ENCODE data around the gene APOL6. TPM values are rescaled to one million over a fixed set of nuclear protein-coding genes. Genes with fewer than 3 reads are reported as not detected.

The APOL6 gene
- total and polyA plus RNA-seq, 10 of the 15 experiments (the other 5 are each of a cell fraction or from before 2014, with no cell fraction given), result 4.3 to 22.9 (median 9.3) TPM

DNA sequence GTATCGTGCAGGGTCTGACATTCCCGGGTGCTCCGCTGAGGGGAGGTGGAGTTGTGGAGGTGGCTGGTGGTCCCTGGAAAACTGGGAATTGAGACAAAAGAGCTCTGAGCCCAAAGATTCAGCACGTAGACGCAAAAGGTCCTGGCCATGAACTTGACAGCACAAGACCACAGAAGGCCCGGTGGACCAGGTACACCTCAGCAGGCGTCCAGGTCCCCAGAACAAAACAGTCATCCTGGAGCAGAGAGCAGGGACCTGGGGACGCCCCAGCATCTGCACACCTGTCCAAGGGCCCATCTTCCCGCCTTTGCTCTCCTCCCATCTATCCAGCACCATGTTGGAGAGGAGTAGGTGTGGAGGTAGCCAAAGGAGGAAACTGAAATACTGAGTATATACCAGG is 17.4 kb upstream of the APOL6 start:
- in situ Hi-C loops (cut with MboI), result no loop called here
- Histone ChIP-seq H3K36me3 (ENCODE audit: control insufficient read depth in 2 of 2, insufficient read depth in 2 of 2, low read length in 1 of 2) (no peaks in the 10 kb centered on the region), H3K9me3 (replicated peaks; ENCODE audit: control insufficient read depth, insufficient read depth, low read length) (peaks cover 1% of the 10 kb centered on the region; the same call in 1 of the 3 replicates), H3K27me3 (replicated peaks in 1 of 2; ENCODE audit: control insufficient read depth in 2 of 2, insufficient read depth in 2 of 2, low read length in 1 of 2) (no peaks in the 10 kb centered on the region), H3K4me3 (no peak overlapping the region), H3K79me2 (ENCODE audit: control insufficient read depth, insufficient read depth, low read length) (no peaks in the 10 kb centered on the region), H3K4me2 (ENCODE audit: control insufficient read depth, insufficient read depth) (no peak overlapping the region), H4K20me1 (ENCODE audit: control insufficient read depth, insufficient read depth) (no peaks in the 10 kb centered on the region), H3K27ac (ENCODE audit: control insufficient read depth, insufficient read depth) (no peak overlapping the region), H2AFZ (ENCODE audit: control insufficient read depth, low read depth, low read length) (no peak overlapping the region), H3K9ac (ENCODE audit: control insufficient read depth, insufficient read depth, low read length) (no peak overlapping the region), H3K4me1 (ENCODE audit: control insufficient read depth, insufficient read depth, low read length) (peaks cover 22% of the 10 kb centered on the region)
- WGBS (ENCODE audit: insufficient coverage, insufficient replicate concordance, low lambda C conversion rate, missing lambda C conversion rate), result 91% methylated on average over 9 of the region's 9 CpGs
- intact Hi-C loops (cut with micrococcal nuclease; ENCODE audit: unreplicated experiment), result loop anchor here (5.0 kb wide), 1 partner anchor 111 kb away; no protein-coding TSS in a partner anchor
- FAIRE-seq, result no peak
- DNase-seq (ENCODE audit: low read depth, low spot score), result no peak
- no TSS peak for BruUV-seq (replicated peaks)
- ChIA-PET RAD21 (ENCODE audit: unreplicated experiment) (interaction anchor here (0.5 to 5.7 kb wide), 5 partner anchors 15 to 280 kb away, joined by 3 to 30 read pairs (median 3); partner anchors contain the start of gene APOL6), SMC1A (ENCODE audit: uncharacterized antibody, unreplicated experiment) (interaction anchor here (0.8 to 2.8 kb wide), 8 partner anchors 17 to 533 kb away, joined by 3 to 8 read pairs (median 4); partner anchors contain the start of gene APOL6), CTCF (interaction anchor here (0.6 to 3.7 kb wide), 20 partner anchors 9 to 484 kb away, joined by 3 to 26 read pairs (median 4); partner anchors contain the start of gene APOL6), POLR2A (no interaction called here)
- ATAC-seq, result no peak
- TF ChIP-seq CREB1 (IDR thresholded peaks at IDR 0.05; ENCODE audit: low read depth), result no peak
- TF ChIP-seq, protein P1, sequence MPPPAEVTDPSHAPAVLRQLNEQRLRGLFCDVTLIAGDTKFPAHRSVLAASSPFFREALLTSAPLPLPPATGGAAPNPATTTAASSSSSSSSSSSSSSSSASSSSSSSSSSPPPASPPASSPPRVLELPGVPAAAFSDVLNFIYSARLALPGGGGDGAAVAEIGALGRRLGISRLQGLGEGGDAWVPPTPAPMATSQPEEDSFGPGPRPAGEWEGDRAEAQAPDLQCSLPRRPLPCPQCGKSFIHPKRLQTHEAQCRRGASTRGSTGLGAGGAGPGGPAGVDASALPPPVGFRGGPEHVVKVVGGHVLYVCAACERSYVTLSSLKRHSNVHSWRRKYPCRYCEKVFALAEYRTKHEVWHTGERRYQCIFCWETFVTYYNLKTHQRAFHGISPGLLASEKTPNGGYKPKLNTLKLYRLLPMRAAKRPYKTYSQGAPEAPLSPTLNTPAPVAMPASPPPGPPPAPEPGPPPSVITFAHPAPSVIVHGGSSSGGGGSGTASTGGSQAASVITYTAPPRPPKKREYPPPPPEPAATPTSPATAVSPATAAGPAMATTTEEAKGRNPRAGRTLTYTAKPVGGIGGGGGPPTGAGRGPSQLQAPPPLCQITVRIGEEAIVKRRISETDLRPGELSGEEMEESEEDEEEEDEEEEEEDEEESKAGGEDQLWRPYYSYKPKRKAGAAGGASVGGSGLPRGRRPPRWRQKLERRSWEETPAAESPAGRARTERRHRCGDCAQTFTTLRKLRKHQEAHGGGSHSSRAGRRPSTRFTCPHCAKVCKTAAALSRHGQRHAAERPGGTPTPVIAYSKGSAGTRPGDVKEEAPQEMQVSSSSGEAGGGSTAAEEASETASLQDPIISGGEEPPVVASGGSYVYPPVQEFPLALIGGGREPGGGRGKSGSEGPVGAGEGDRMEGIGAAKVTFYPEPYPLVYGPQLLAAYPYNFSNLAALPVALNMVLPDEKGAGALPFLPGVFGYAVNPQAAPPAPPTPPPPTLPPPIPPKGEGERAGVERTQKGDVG (CRISPR knock-in tag; IDR thresholded peaks at IDR 0.05), result no peak
- TF ChIP-seq SREBF2 (IDR thresholded peaks at IDR 0.05; ENCODE audit: low read length), result no peak
- no peak for TF ChIP-seq KLF5 (IDR thresholded peaks at IDR 0.05; ENCODE audit: partially characterized antibody)
- TF ChIP-seq, protein P2, sequence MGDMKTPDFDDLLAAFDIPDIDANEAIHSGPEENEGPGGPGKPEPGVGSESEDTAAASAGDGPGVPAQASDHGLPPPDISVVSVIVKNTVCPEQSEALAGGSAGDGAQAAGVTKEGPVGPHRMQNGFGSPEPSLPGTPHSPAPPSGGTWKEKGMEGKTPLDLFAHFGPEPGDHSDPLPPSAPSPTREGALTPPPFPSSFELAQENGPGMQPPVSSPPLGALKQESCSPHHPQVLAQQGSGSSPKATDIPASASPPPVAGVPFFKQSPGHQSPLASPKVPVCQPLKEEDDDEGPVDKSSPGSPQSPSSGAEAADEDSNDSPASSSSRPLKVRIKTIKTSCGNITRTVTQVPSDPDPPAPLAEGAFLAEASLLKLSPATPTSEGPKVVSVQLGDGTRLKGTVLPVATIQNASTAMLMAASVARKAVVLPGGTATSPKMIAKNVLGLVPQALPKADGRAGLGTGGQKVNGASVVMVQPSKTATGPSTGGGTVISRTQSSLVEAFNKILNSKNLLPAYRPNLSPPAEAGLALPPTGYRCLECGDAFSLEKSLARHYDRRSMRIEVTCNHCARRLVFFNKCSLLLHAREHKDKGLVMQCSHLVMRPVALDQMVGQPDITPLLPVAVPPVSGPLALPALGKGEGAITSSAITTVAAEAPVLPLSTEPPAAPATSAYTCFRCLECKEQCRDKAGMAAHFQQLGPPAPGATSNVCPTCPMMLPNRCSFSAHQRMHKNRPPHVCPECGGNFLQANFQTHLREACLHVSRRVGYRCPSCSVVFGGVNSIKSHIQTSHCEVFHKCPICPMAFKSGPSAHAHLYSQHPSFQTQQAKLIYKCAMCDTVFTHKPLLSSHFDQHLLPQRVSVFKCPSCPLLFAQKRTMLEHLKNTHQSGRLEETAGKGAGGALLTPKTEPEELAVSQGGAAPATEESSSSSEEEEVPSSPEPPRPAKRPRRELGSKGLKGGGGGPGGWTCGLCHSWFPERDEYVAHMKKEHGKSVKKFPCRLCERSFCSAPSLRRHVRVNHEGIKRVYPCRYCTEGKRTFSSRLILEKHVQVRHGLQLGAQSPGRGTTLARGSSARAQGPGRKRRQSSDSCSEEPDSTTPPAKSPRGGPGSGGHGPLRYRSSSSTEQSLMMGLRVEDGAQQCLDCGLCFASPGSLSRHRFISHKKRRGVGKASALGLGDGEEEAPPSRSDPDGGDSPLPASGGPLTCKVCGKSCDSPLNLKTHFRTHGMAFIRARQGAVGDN (IDR thresholded peaks at IDR 0.05), result no peak
- TF ChIP-seq EED (IDR thresholded peaks at IDR 0.05; ENCODE audit: low read depth), result no peak
- TF ChIP-seq HDAC2 (IDR thresholded peaks at IDR 0.05), result no peak
- TF ChIP-seq MYB (IDR thresholded peaks at IDR 0.05; ENCODE audit: borderline replicate concordance, low read depth, low read length), result no peak
- TF ChIP-seq ZZZ3 (IDR thresholded peaks at IDR 0.05; ENCODE audit: control insufficient read depth, insufficient read length, low read depth), result no peak
- TF ChIP-seq CBX5 (IDR thresholded peaks at IDR 0.05; ENCODE audit: low read depth), result no peak
- no peak for TF ChIP-seq PML (IDR thresholded peaks at IDR 0.05; ENCODE audit: low read length)
- no peak for TF ChIP-seq EGR1 (IDR thresholded peaks at IDR 0.05; ENCODE audit: borderline replicate concordance in 1 of 2, low read depth in 2 of 2, low read length in 2 of 2)
- no peak for TF ChIP-seq ETV6 (conservative IDR thresholded peaks at IDR 0.05 in 1 of 2, IDR thresholded peaks at IDR 0.05 in 1 of 2; ENCODE audit: borderline replicate concordance in 1 of 2, low read depth in 1 of 2)
- TF ChIP-seq CBFB (IDR thresholded peaks at IDR 0.05; ENCODE audit: low read depth), result no peak
- no peak for TF ChIP-seq FOXK2 (IDR thresholded peaks at IDR 0.05)
- TF ChIP-seq, protein P3, sequence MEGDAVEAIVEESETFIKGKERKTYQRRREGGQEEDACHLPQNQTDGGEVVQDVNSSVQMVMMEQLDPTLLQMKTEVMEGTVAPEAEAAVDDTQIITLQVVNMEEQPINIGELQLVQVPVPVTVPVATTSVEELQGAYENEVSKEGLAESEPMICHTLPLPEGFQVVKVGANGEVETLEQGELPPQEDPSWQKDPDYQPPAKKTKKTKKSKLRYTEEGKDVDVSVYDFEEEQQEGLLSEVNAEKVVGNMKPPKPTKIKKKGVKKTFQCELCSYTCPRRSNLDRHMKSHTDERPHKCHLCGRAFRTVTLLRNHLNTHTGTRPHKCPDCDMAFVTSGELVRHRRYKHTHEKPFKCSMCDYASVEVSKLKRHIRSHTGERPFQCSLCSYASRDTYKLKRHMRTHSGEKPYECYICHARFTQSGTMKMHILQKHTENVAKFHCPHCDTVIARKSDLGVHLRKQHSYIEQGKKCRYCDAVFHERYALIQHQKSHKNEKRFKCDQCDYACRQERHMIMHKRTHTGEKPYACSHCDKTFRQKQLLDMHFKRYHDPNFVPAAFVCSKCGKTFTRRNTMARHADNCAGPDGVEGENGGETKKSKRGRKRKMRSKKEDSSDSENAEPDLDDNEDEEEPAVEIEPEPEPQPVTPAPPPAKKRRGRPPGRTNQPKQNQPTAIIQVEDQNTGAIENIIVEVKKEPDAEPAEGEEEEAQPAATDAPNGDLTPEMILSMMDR (IDR thresholded peaks at IDR 0.05 in 2 of 3, conservative IDR thresholded peaks at IDR 0.05 in 1 of 3; ENCODE audit: control insufficient read depth in 2 of 3, extremely low read depth in 1 of 3, insufficient read depth in 1 of 3, low read depth in 3 of 3, low read length in 3 of 3), result no peak
